ENCODE data around the gene NKD2. TPM values are rescaled to one million over a fixed set of nuclear protein-coding genes. Genes with fewer than 3 reads are reported as not detected.

Gene NKD2
- total and polyA plus RNA-seq, 2 of the 4 experiments (the other 2 are of a cell fraction), result not detected

DNA sequence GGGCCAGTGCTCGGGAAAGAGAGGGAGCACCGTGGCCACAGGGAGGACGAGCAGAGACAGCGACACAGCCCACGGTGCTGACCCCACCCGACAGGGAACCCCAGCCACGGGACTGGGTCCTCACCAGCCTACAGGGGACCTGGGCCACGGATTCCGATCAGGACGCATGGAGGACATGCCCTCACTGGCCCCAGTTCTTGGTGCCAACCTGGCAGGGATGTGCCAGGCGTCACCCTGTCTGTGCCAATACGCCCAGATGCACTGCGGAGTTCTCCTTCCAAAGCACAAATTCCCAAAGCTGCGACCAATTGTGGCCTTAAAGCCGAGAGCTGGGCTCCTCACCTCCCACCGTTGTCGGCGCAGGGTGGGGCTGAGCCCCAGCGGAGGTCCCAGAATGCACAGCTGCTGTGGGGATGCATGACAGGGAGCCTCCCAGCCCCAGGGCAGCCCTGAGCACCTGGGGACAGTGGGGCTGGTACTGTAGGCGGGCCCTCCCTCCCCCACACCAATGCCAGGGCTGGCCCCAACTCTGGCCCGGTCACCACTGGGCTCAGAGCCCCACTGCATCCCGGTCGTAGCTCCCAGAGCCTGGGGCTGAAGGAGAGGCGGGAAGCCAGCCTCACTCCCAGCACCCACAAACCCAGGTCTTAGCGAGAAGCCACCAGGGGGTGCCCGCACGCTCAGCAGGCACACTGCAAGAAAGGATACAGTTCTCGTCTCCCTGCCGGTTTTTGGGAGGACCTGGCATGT is 44.2 kb downstream of the NKD2 start:
- Histone ChIP-seq H2BK5ac (ENCODE audit: low read depth, low read length, poor library complexity, severe bottlenecking) (no peak overlapping the region), H4K20me1 (ENCODE audit: insufficient read depth, low read length) (no peaks in the 10 kb centered on the region), H3K4me1 (ENCODE audit: control insufficient read depth, insufficient read depth, low read length) (no peaks in the 10 kb centered on the region), H3K56ac (ENCODE audit: extremely low read depth, insufficient read depth, low read length) (no peak overlapping the region), H3K36me3 (ENCODE audit: control insufficient read depth, insufficient read depth, low read length) (peaks cover 20% of the 10 kb centered on the region), H3K4me3 (ENCODE audit: insufficient read depth, low read depth, low read length) (no peak overlapping the region), H3K9me3 (ENCODE audit: control insufficient read depth, insufficient read depth, low read length) (no peaks in the 10 kb centered on the region), H2AK5ac (ENCODE audit: low read depth, low read length) (no peak overlapping the region), H4K8ac (ENCODE audit: low read depth in 2 of 2, low read length in 2 of 2) (no peak overlapping the region), H3K9me1 (ENCODE audit: insufficient read depth, low read length) (no peaks in the 10 kb centered on the region), H2AFZ (replicated peaks; ENCODE audit: low read length, poor library complexity) (no peak overlapping the region), H3K4me2 (ENCODE audit: low read depth, low read length) (no peak overlapping the region), H4K5ac (ENCODE audit: low read depth, low read length) (no peak overlapping the region), H3K18ac (ENCODE audit: low read depth, low read length) (no peak overlapping the region), H2AK9ac (replicated peaks; ENCODE audit: low read depth, low read length, poor library complexity) (no peak overlapping the region), H3K14ac (replicated peaks; ENCODE audit: low read depth, low read length) (no peak overlapping the region), H4K91ac (ENCODE audit: insufficient read depth, low read depth, low read length) (no peak overlapping the region), H3K27me3 (ENCODE audit: control insufficient read depth, insufficient read depth, low read length) (no peaks in the 10 kb centered on the region), H3K9ac (ENCODE audit: low read depth, low read length) (no peak overlapping the region), H3K27ac (ENCODE audit: insufficient read depth, low read length) (no peak overlapping the region), H3K79me1 (ENCODE audit: low read depth in 1 of 2, low read length in 2 of 2) (no peaks in the 10 kb centered on the region), H2BK120ac (ENCODE audit: low read depth, low read length) (no peak overlapping the region), H3K4ac (ENCODE audit: low read depth, low read length) (no peak overlapping the region), H2BK20ac (ENCODE audit: low read depth, low read length) (no peak overlapping the region), H2BK15ac (ENCODE audit: low read depth, low read length) (no peak overlapping the region), H3K23ac (ENCODE audit: low read depth, low read length) (no peak overlapping the region)
- DNase-seq, result no peak
- ATAC-seq (ENCODE audit: low read depth), result no peak
- intact Hi-C loops (cut with micrococcal nuclease) (no loop called here), in situ Hi-C loops (cut with MboI; ENCODE audit: low sequenced_read_pairs) (no loop called here), dilution Hi-C loops (cut with HindIII; ENCODE audit: low sequenced_read_pairs, unreplicated experiment) (no loop called here)
- ChIA-PET CTCF (no interaction called here), POLR2A (ENCODE audit: unreplicated experiment) (no interaction called here)
- TF ChIP-seq, protein P1, sequence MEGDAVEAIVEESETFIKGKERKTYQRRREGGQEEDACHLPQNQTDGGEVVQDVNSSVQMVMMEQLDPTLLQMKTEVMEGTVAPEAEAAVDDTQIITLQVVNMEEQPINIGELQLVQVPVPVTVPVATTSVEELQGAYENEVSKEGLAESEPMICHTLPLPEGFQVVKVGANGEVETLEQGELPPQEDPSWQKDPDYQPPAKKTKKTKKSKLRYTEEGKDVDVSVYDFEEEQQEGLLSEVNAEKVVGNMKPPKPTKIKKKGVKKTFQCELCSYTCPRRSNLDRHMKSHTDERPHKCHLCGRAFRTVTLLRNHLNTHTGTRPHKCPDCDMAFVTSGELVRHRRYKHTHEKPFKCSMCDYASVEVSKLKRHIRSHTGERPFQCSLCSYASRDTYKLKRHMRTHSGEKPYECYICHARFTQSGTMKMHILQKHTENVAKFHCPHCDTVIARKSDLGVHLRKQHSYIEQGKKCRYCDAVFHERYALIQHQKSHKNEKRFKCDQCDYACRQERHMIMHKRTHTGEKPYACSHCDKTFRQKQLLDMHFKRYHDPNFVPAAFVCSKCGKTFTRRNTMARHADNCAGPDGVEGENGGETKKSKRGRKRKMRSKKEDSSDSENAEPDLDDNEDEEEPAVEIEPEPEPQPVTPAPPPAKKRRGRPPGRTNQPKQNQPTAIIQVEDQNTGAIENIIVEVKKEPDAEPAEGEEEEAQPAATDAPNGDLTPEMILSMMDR (conservative IDR thresholded peaks at IDR 0.05; ENCODE audit: low read depth, low read length), result no peak
- no peak for TF ChIP-seq POLR2A (IDR thresholded peaks at IDR 0.05; ENCODE audit: low read depth, low read length)
- no peak for TF ChIP-seq SMC3 (IDR thresholded peaks at IDR 0.05; ENCODE audit: low read depth, low read length)
- no peak for TF ChIP-seq CHD1 (IDR thresholded peaks at IDR 0.05; ENCODE audit: low read depth, low read length)
- 95% methylated on average over 15 of the region's 29 CpGs; no CpG with 5 or more reads in 1 of the 2 experiments for WGBS, 2 experiments (ENCODE audit: extremely low coverage in 2 of 2, insufficient read length in 1 of 2)
- BruUV-seq (replicated peaks), result no TSS peak

Data from IMR-90 (cell line).